ENCODE results near the gene NDC80.

- TF ChIP-seq, protein P1, sequence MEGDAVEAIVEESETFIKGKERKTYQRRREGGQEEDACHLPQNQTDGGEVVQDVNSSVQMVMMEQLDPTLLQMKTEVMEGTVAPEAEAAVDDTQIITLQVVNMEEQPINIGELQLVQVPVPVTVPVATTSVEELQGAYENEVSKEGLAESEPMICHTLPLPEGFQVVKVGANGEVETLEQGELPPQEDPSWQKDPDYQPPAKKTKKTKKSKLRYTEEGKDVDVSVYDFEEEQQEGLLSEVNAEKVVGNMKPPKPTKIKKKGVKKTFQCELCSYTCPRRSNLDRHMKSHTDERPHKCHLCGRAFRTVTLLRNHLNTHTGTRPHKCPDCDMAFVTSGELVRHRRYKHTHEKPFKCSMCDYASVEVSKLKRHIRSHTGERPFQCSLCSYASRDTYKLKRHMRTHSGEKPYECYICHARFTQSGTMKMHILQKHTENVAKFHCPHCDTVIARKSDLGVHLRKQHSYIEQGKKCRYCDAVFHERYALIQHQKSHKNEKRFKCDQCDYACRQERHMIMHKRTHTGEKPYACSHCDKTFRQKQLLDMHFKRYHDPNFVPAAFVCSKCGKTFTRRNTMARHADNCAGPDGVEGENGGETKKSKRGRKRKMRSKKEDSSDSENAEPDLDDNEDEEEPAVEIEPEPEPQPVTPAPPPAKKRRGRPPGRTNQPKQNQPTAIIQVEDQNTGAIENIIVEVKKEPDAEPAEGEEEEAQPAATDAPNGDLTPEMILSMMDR (IDR thresholded peaks at IDR 0.05; ENCODE audit: poor library complexity, severe bottlenecking), result no peak
- no peak for TF ChIP-seq REST (IDR thresholded peaks at IDR 0.05; ENCODE audit: borderline replicate concordance)
- TF ChIP-seq EZH2 (IDR thresholded peaks at IDR 0.05; ENCODE audit: borderline replicate concordance, insufficient read depth, low read length, poor library complexity, severe bottlenecking), result no peak
Observed at GRCh38 chr18:2651981-2652380, 80.6 kb downstream of the NDC80 start.
